ENCODE results near the gene SYNGR1.
A peak's percentile ranks its signal among the peaks of the same experiment; 100 is the strongest.

SYNGR1 gene

DNA sequence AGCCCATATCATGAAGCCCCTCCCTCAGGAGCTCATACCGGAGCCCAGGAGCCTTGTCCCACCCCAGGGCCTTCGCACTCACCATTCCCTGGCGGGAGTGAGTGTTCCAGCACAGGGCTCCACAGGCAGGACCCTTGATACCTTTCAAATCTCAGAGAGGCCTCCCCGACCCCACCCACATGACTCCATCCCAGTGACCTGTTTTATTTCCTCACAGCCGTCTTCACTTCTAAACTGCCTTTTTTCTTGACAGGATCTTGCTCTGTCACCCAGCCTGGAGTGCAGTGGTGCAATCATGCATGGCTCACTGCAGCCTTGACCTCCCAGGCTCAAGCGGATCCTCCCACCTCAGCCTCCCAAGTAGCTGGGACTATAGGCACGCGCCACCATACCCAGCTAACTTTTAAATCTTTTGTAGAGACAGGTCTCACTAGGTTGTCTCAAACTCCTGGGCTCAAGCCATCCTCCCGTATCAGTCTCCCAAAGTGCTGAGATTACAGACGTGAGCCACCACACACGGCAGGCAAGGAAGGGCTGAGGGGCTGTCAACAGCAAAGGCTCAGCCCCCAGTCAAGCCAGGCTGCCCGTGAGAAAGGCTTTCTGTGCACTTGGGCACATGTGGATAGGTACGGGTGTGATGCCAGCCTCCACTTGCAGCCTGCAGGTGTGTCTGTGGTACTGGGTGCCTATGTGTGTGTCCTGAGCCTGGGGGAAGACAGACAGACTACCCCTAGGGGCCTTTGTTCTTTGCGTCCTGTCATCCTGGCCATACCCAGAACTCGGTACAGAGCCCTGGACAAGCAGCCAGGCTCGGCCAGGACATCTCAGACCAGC lies 39.7 kb upstream of the SYNGR1 start:
- H3K9me3 ChIP-seq (ENCODE audit: severe bottlenecking) = no peaks in the 10 kb centered on the region
- TF ChIP-seq, protein P1, sequence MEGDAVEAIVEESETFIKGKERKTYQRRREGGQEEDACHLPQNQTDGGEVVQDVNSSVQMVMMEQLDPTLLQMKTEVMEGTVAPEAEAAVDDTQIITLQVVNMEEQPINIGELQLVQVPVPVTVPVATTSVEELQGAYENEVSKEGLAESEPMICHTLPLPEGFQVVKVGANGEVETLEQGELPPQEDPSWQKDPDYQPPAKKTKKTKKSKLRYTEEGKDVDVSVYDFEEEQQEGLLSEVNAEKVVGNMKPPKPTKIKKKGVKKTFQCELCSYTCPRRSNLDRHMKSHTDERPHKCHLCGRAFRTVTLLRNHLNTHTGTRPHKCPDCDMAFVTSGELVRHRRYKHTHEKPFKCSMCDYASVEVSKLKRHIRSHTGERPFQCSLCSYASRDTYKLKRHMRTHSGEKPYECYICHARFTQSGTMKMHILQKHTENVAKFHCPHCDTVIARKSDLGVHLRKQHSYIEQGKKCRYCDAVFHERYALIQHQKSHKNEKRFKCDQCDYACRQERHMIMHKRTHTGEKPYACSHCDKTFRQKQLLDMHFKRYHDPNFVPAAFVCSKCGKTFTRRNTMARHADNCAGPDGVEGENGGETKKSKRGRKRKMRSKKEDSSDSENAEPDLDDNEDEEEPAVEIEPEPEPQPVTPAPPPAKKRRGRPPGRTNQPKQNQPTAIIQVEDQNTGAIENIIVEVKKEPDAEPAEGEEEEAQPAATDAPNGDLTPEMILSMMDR (IDR thresholded peaks at IDR 0.05; ENCODE audit: low read depth, low read length) = no peak
- no peak overlapping the region for H3K4me3 ChIP-seq (ENCODE audit: low read depth, low read length)
- no peak for DNase-seq
- H3K36me3 ChIP-seq = peaks cover 38% of the 10 kb centered on the region
- no peaks in the 10 kb centered on the region for H3K27me3 ChIP-seq (ENCODE audit: insufficient read depth, low read depth, severe bottlenecking)
- no peak overlapping the region for H3K27ac ChIP-seq

- TF ChIP-seq, protein P1 (IDR thresholded peaks at IDR 0.05; ENCODE audit: low read depth, low read length) = no peak
- 0 out of 2 replicates have a peak overlapping the region, but pooled peaks have one; percentile 4 for H3K27ac ChIP-seq
- no peak for DNase-seq
- no peak overlapping the region for H3K4me3 ChIP-seq (ENCODE audit: low read depth, low read length)
- H3K36me3 ChIP-seq = peaks cover 55% of the 10 kb centered on the region
- no peaks in the 10 kb centered on the region for H3K27me3 ChIP-seq (ENCODE audit: insufficient read depth, low read depth, severe bottlenecking)
- no peaks in the 10 kb centered on the region for H3K9me3 ChIP-seq (ENCODE audit: severe bottlenecking)
Measured at GRCh38 chr22:39311592-39312400, 38.0 kb upstream of the SYNGR1 start.

DNA sequence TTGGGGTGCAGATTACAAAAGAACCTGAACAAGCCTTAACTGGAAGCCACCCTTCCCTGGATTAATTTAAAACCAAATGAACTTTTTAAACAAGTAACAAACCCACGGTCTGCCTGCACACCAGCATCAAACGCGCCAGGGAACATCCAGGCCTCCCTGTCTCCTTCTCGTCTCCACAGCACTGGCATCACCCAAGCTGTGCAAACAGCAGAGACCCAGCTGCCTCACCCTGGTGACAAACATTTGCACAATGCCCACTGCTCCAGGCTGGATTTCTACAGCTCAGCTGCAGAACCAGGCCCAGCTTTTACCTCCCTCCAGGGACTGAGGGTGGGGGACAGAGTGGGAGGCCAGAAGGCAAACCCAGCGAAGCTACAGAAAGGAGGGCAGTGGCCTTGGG lies 37.4 kb upstream of the SYNGR1 start:
- Histone ChIP-seq H3K27ac (no peak overlapping the region), H3K9me3 (ENCODE audit: severe bottlenecking) (no peaks in the 10 kb centered on the region), H3K27me3 (ENCODE audit: insufficient read depth, low read depth, severe bottlenecking) (no peaks in the 10 kb centered on the region), H3K4me3 (ENCODE audit: low read depth, low read length) (no peak overlapping the region), H3K36me3 (peaks cover 61% of the 10 kb centered on the region)
- TF ChIP-seq, protein P1 (IDR thresholded peaks at IDR 0.05; ENCODE audit: low read depth, low read length) = no peak
- no peak for DNase-seq

- H3K9me3 ChIP-seq (ENCODE audit: severe bottlenecking) = no peaks in the 10 kb centered on the region
- no peaks in the 10 kb centered on the region for H3K27me3 ChIP-seq (ENCODE audit: insufficient read depth, low read depth, severe bottlenecking)
- no peak for DNase-seq
- H3K27ac ChIP-seq = peak overlapping the region; percentile 43
- H3K36me3 ChIP-seq = peaks cover 72% of the 10 kb centered on the region
- TF ChIP-seq, protein P1 (IDR thresholded peaks at IDR 0.05; ENCODE audit: low read depth, low read length) = no peak
- no peak overlapping the region for H3K4me3 ChIP-seq (ENCODE audit: low read depth, low read length)
Measured at GRCh38 chr22:39313258-39314001, 36.4 kb upstream of the SYNGR1 start.

DNA sequence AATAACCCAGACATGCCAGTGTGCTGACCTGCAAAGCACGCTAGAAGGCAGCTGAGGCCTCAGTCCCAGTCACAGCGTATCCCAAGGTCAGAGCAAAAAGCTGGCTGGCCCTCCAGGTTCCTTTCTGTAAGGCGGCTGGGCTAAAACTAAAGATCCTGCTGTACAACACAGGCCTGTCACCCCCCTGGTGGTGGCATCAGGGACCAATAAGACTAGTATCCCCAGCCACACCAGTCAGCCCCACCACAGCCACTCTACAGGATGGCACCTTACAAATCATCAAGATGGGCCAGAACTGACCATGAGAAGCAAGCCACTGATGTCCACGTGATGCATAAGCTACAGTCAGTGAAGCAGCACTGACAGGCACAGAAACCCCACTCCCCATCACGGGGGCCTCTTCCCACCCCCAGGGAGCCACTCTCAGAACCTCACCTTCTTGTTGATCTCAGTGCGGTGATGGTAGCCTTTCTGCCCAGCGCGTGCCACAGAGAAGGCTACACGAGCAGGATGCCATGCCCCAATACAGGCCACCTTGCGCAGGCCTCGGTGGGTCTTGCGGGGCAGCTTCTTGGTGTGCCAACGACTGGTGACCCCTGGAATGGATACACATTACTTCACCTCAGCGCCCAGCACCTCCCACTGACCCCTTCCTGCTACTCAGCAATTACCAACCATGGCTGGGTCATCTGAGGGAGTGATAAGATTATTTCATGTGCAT lies 35.4 kb upstream of the SYNGR1 start:
- Histone ChIP-seq H3K27me3 (ENCODE audit: insufficient read depth, low read depth, severe bottlenecking) (no peaks in the 10 kb centered on the region), H3K36me3 (peaks cover 80% of the 10 kb centered on the region), H3K9me3 (ENCODE audit: severe bottlenecking) (no peaks in the 10 kb centered on the region), H3K27ac (no peak overlapping the region), H3K4me3 (ENCODE audit: low read depth, low read length) (no peak overlapping the region)
- DNase-seq = no peak
- TF ChIP-seq, protein P1 (IDR thresholded peaks at IDR 0.05; ENCODE audit: low read depth, low read length) = 0 out of 2 replicates have a peak, but pooled peaks have one; percentile 5

Data from WERI-Rb-1 (cell line).